8988T (cell line): ENCODE measurements around the gene HERC4.
"Not testable (repeated sequence)": the region's sequence is repeated elsewhere in the genome, so short reads cannot be mapped to it uniquely, and the experiment has no call there.

ENCODE experiments used
- DNase-seq: peaks from one replicate; pipeline ENCODE4 v3.0.0; 2011

The HERC4 gene

DNA sequence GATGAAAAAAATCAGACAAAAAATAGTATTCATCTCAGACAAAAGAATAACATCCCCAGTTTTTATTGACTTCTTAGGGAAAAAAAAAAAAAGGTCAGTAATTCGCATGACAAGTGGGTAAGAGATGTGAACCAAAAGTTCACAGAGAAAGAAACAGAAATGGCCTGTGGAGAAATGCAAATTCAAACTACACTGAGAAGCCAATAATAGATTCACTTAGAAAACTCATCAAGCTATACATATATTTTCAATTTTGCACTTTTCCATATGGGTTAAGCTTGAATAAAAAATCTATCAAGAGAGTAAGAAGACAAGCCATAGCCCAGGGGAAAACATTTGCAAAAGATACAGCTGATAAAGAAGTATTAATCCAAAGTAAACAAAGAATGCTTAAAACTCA, 28.0 kb downstream of the HERC4 start:
- DNase-seq, result no peak

DNA sequence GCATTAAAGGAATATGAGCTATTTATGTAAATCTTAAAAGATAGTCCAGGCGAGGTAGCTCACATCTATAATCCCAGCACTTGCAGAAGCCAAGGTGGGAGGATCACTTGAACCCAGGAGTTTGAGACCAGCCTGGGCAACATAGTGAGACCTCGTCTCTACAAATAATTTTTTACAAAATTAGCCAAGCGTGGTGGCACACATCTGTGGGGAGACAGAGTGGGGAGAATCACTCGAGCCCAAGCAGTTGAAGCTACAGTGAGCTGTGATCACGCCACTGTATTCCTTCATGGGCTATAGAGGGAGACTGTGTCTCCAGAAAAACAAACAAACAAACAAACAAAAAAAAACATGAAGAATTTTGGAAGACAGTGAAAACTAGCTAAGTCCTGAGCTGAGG, 28.4 kb downstream of the HERC4 start:
- no peak for DNase-seq

DNA sequence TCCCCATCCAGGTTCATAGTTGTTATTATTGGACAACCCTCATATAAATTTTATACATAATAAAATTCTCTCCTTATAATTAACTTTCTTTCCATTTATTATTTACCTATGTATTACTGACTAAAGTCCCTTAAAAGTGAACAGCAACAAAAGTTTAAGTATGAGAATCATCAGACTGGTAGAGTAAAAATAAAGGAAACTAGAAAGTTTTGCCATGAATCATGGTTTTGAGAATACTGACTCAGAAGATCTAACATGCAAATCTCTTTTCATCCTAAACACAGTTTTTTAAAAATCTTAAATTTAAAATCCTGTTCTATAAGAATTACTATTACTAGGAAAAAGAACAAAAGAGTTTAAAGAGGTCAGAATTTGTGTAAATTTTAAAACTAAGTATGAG, 32.1 kb downstream of the HERC4 start:
- DNase-seq, result no peak

DNA sequence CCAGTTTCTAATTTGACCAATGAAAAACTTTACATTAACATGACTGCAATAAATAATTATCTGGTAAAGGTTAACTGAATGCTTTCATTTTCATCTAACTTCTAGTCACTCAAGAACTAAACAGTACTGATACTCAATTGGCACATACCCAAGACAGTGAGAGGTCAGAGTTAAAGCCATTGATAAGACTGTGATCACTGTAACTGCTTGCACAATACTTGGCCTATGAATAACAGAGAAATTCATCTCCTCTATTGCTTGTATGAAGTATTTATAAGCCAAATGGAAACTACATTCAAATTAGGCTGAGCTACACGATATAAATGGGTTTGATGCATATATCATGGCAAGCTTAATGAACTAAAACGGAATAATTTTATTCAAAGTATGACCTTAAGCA, 43.0 kb downstream of the HERC4 start:
- DNase-seq, result no peak

DNA sequence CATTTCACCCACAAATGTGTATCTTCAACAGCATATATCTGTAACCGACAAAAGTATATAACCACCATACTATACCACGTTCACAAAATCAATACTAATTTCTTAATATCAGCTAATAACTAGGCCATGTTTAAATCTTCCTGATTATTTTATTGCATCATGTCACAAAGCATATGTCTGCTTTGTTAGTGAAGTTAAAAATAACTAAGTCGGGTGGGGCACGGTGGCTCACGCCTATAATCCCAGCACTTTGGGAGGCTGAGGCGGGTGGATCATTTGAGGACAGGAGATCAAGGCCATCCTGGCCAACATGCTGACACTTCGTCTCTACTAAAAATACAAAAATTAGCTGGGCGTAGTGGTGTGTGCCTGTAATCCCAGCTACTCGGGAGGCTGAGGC, 47.7 kb downstream of the HERC4 start:
- DNase-seq, result no peak

DNA sequence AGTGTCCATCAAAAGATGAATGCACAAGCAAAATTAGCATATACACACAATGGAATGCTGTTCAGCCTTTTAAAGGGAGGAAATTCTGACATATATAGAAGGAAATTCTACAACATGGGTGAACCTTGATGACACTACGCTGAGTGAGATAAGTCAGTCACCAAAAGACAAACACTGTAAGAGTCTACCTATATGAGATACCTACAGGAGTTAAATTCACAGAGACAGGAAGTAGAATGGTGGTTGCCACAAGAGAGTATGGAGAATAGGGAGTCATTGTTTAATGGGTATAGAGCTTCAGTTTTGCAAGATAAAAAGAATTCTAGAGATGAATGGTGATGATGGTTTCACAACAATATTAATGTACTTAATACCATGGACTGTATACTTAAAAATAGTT, 51.8 kb downstream of the HERC4 start:
- DNase-seq, result no peak

DNA sequence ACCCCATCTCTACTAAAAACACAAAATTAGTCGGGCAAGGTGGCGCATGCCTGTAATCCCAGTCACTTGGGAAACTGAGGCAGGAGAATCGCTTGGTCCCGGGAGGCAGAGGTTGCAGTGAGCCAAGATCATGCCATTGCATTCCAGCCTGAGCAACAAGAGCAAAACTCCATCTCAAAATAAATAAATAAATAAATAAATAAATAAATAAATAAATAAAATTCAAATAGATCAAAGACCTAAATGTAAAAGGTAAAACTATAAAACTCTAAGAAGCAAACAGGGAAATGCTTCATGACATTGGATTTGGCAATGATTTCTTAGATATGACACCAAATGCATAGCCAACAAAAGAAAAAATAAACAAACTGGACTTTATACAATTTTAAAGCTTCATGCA, 52.8 kb downstream of the HERC4 start:
- DNase-seq, result not testable (repeated sequence)

DNA sequence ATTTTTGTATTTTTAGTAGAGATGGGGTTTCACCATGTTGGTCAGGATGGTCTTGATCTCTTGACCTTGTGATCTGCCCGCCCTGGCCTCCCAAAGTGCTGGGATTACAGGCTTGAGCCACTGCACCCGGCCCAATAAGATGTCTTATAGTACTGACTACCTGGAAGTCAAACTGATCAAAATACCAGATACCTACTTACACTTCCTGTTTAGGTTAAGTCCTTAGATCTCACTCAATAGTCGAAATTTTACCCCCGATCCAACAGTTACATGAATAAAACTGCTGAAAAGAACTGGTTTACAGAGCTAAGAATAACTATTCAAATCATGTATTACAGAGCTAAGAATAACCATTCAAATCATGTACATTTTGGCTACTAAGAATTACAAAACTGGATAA, 58.6 kb downstream of the HERC4 start:
- not testable (repeated sequence) for DNase-seq

DNA sequence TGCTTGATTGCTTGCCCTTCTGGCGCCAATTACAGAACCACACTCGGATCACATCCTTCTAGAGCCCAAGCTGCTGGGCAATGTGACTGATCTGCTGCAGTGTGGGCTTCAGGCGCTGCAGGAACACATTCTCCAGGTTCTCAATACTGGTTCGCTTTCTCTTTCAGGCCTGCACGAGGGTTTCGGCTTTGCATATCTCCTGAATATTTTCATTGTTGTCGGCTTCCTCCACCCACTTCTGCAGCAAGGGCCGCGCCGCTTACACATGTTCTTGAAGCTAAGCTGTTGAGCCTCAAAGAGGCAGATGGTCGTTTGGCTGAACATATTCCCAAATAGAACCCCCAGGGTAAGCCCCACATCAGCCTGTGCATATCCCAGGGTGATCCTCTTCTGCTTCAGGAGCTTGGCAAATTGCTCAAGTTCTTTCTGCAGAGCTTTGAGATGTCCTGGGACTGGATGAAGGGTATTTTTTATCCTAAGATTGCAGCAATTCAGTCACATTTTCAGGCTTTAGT, 64.6 kb downstream of the HERC4 start:
- DNase-seq, result no peak

DNA sequence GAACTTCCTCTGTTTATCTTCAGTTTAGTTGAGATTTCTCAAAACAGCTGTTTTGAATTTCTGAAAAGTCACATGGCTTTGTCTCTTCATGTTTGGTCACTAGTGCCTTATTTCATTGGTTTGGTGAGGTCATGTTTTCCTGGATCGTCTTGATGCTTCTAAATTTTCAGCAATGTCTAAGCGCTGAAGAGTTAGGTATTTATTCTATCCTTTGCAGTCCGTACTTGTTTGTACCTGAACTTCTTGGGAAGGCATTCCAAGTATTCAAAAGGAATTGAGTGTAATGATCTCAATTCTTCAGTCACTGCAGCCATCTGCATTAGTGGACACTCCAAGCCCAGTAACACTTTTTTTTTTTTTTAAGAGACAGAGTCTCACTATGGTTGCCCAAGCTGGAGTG, 67.7 kb downstream of the HERC4 start:
- DNase-seq, result no peak

DNA sequence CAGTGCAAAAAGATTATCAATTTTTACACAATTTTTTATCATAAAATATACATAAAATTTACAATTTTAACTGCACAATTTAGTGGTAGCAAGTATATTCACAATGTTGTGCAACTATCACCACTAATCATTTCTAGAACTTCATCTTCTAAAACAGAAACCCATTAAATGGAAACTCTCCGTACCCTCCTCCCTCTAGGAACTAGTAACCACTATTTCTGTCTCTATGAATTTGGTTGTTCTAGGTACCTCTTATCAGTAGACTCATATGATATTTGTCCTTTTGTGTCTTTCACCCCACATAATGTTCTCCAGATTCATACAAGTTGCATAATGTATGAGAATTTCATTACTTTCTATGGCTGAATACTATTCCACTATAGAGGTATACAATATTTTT, 73.5 kb downstream of the HERC4 start:
- DNase-seq, result no peak

DNA sequence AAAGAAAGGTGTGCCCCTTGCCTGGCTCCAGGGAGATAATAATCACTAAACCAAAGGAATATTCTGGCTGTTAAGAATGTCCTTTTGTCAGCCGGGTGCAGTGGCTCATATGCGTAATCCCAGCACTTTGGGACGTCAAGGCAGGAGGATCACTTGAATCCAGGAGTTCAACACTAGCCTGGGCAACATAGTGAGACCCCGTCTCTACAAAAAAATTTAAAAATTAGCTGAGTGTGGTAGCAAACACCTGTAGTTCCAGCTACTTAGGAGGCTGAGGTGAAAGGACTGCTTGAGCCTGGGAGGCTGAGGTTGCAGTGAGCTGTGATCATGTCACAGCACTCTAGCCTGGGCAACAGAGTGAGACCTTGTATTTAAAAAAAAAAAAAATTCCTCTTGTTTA, 74.1 kb downstream of the HERC4 start:
- no peak for DNase-seq

DNA sequence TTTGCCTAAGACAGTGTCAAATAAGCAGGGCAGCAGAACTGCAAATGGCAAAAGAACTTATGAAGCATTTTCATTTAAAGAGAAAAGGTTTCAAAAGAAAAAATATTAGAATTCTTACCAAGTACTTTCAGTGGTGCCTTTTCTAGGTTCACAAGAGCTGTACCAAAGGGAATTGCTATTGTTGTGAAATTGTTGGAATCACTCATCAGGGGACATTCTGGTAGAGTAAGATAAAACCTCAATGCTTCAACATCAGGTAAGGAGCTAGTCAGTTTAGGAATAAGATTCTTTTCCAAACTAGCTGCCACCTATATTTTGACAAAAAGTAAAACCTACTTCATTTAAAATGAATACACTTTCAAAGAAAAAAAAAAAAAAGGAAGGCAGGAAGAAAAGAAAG, 85.0 kb downstream of the HERC4 start:
- no peak for DNase-seq

DNA sequence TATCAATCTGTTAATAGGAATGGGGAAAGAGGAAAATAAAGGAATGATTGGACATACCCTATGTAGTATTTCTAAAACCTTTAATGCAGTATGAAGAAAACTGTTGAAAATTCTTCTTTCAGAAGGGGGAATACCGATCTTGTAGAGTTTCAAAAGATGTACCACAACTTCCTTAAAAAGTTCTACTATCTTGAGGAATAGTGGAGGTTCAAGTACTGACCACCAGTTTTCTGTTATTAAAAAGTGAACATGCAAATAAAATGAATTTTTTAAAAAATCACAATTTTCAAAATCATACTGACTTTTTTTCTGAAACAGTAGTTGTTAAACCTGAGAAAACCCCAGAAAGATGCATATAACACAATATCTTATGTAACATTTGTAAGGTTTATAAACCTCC, 86.5 kb downstream of the HERC4 start:
- DNase-seq, result no peak

DNA sequence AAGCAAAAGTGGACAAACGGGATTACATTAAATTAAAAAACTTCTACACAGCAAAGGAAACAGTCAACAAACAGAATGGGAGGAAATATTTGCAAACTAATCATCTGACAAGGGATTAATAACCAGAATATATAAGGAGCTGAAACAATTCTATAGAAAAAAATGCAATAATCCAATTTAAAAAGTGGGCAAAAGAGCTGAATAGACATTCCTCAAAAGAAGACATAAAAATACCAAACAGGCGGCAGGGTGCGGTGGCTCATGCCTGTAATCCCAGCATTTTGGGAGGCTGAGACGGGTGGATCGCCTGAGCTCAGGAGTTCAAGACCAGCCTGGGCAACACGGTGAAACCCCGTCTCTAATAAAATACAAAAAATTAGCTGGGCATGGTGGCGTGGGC, 92.5 kb downstream of the HERC4 start:
- DNase-seq, result not testable (repeated sequence)

DNA sequence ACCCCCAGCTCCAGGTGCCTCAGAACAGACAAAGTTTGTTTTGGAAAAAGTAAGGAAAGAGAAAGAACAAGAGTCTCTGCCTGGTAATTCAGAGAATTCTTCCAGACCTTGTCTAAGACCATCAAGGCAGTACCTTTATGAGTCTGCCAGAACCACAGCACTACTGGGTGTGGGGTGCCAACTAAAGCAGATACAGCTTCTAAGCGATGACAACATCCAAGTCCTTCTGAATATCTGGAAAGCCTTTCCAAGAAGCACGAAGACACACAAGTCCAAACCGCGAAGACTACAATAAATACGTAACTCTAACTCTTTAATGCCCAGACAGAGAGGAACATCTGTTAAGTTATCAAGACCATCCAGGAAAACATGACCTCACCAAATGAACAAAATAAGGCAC, 96.3 kb downstream of the HERC4 start:
- no peak for DNase-seq

DNA sequence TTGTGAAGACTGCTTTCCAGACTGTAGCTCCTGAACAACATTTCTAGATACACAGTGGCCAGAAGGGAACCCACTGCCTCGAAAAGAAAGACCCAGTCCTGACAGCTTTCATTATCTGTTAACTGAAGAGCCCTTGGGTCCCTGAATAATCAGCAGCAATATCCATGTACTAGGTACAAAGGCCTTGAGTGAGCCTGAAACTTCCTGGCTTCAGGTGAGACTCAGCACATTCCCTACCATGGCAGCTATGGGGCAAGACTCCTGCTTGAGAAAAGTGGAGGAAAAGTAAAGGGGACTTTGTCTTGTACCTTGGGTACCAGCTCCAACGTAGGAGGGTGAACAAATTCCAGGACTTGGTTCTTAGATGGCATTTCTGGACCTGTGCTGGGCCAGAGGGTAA, 97.8 kb downstream of the HERC4 start:
- no peak for DNase-seq

DNA sequence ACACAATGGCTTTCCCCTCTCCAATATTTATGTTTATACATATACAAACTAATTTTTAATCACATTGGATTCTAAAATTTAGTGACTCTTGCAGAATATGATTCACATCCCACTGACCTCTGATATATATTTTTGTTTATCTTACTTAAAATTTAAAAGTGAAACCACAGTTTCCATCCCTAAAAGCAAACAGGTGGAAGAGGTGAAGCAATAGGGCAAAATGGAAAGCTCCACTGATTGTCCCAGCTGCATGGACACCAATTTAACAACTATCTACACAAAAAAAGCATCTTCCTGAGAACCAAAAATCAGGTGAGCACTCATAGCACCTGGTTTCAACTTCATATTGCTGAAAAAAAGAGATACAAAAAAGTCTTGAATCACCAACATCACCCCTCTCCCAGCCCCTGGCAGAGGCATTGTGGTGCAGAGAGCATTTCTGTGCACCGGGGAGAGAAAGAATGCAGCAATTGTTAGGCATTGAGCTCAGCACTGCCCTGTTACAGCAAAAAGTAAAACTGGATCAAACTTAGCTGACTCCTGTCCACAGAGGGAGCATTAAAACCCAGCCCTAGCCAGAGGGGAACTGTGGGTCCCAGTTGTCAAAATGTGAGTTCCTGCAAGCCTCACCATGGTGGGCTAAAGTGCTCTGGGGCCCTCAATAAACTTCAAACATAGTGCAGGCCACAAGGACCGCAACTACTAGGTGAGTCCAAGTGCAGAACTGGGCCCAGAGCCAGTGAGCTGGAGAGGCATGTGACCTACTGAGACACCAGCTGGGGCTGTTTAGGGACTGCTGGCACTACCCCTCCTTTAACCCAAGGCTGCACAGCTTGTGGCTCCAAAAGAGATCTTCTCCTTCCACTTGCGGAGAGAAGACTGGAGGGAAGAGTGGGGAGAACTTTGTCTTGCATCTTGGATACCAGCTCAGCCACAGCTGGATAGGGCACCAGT, 98.5 kb downstream of the HERC4 start:
- no peak for DNase-seq

DNA sequence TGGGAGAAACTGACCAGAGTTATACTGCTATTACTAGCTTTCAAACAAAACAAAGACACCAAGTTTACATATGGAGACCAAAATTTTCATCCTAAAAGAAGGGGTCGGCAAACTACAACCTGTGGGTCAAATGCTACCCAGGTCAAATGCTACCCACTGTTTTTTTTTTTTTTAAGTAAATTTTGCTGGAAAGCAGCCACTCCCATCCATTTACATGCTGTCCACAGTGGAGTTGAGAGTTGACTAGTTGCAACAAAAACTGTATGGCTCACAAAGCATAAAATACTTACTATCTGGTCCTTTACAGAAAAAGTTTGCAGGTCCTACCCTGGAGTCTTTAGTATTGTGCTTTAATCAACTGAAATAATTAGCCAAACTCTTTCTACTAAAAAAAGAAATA, 99.2 kb downstream of the HERC4 start:
- no peak for DNase-seq

DNA sequence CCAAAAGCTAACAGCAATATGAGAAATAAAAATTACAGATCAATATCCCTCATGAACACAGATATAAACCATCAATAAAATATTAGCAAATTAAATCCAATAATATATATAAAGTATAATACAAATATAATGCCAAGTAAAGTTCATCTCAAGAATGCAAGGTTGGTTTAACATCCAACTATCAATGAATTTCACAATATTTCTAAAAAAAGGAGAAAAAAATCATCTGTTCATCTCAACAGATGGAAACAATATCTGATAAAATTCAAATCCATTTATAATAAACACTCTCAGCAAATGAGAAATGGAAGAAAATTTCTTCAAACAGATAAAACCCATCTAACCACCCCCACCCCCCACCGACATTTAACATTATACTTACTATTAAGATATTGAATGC, 103.8 kb downstream of the HERC4 start:
- DNase-seq, result no peak

DNA sequence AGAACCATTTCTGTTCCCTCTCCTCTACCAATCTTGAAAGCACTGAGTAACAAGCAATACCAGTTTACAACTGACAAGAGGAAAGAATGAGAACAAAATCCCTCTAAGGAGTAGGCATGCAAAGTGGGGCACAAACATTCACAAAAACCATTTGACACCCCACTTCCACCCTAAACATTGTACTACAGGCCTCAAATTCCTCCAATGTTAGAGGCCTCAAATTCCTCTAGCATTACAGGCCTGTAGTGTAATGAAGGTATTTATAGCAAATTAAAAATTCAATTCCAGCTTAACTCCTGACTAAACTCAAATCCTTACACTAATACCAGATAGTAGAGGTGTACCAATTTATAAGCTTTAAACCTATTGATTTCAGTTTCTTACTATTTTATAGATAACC, 105.2 kb downstream of the HERC4 start:
- no peak for DNase-seq

DNA sequence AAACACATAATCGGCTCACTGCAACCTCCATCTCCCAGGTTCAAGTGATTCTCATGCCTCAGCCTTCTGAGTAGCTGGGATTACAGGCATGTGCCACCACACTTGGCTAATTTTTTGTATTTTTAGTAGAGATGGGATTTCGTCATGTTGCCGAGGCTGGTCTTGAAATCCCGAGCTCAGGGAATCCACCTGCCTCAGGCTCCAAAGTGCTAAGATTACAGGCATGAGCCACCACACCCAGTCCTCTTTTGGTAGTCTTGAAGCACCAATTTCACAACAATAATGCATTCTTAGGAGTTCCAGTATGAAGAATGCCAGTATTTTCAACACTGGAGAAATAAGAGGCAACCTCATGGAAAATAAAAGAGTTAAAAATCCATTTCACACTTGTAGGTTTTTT, 109.0 kb downstream of the HERC4 start:
- DNase-seq, result not testable (repeated sequence)

DNA sequence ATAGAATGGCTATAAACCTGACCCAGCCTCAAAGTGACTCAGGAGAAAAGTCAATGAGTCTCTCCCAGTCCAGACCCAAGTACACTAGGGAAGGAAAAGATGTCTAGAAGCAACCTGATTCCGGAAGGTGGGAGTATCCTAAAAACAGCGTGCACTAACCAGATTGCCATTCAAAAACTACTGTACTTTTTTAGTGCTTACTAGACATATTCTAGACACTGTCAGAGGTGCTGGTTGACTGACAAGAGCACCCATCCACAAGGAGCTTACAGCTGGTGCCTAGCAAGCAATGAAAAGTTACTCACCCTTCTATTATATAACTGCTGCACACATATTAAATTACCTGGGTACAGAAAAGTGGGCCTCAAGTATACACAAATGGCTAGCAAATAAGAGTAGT, 109.6 kb downstream of the HERC4 start:
- DNase-seq, result no peak

DNA sequence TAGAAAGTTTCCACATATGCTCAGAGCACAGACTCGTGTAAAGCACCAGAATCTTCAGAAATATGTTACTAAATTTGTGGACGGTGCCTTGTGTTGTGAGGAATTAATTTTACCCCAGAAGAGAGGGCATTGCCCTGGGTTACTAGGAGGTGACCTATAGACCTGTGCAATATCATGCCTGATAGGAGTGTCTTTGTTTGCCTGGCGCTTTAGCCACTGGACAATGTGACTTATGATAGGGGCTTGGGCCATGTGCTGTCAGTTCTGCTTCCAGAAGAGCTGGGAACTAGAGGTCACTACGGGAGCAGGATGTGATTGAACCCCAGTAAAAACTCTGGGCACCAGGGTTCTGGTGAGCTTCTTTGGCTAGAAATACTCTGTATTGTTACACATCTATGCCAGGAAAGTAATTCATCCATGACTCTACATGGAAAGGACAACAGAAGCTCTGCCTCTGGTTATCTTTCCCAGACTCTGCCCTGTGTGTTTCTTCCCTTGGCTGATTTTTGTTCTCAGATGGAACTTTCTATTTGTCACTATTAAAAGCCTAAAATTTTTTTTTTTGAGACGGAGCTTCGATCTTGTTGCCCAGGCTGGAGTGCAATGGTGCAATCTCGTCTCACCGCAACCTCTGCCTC, 115.1 kb downstream of the HERC4 start:
- DNase-seq, result no peak
